ENCODE measurements around the gene FRMPD4.

The FRMPD4 gene

DNA sequence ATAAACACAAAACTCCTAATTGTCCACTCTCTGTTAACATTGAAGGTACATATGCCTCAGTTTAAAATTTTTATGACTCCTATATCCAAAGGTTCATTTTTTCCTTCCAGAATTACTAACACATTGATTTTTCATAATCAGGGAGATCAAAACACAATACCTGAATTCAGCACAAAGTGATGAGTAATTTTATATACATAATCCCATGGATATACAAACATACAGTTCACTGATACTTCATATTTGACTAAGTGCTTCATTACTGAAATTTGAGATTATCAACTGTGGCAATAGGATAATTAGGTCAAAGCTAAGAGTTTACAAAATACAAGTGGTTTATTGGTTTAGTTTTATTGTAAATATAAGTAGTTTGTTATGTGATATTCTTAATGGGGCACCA lies 476.8 kb downstream of the FRMPD4 start:
- no peak for DNase-seq (ENCODE audit: low read depth in 2 of 2, low spot score in 1 of 2)

DNA sequence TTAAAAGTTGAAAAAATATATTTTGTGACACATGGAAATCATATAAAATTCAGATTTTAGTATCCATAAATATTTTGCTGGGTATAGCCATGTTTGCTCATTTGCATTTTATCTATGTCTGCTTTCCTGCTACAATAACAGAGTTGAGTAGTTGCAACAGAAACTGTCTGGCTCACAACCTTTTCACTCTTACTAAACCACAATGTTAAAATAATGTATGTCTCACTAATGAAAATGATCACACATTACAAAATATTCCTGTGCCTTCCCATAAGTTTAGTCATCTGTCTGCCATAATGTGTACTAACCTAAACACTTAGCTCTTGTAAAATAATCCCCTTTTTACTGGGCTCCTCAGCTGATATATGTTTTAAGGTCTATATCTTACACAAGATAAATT lies 479.0 kb downstream of the FRMPD4 start:
- no peak for DNase-seq (ENCODE audit: low read depth in 2 of 2, low spot score in 1 of 2)

DNA sequence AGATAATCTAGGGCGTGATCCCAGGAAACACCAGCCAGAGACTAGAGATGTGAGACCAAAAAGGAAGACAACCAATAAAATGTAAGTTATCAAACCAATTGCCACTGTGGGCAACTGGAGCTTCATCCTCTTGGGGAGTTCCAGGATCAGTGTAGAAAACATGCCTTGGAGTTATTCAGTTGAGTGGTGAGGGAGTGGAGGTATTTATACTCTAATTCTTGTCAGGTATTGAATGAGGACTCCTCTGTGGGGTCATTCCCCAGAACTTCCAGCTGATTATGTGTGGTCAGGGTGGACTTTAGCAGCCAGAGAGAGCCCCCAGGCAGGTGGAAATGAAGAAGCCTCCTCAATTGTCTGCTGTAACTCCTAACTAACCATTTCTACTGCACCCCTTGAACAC lies 509.0 kb downstream of the FRMPD4 start:
- DNase-seq (ENCODE audit: low read depth in 2 of 2, low spot score in 1 of 2) = no peak

DNA sequence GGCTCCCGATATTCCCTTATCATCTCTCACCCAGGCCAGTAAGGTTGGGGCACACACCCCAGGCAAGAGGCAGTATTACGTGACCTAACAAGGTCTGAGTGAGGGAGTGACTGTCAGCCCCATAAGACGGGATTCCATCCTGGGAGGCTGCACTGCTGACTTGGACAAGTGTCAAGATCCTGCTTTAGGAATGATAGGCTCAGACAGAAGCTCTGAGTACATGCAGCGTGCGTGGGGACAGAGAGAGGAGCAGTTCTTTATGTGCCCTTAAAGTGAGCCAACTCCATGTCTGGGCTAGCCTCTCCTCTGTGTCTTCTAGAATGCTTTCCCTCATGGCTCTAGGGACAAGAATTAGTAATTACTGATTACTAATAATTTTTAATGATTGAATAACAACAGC lies 510.7 kb downstream of the FRMPD4 start:
- no peak for DNase-seq (ENCODE audit: low read depth in 2 of 2, low spot score in 1 of 2)

DNA sequence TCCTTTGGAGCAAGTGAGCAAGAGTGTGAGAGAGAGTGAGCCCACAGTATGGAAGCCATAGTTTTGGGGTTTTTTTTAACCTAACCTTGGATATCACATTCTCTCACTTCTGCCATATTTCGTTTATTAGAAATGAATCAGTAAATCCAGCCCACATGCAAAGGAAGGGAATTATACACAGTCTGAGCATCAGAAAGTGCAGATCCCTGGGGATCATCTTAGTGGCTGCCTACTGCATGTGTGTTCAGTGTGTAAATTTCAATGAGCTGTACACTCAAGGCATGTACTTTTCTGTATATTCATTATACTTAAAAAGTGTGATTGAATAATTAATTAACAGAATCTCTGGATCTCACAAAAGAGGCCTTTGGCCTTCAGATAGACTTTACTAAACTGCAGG lies 519.2 kb downstream of the FRMPD4 start:
- no peak for DNase-seq (ENCODE audit: low read depth in 2 of 2, low spot score in 1 of 2)

DNA sequence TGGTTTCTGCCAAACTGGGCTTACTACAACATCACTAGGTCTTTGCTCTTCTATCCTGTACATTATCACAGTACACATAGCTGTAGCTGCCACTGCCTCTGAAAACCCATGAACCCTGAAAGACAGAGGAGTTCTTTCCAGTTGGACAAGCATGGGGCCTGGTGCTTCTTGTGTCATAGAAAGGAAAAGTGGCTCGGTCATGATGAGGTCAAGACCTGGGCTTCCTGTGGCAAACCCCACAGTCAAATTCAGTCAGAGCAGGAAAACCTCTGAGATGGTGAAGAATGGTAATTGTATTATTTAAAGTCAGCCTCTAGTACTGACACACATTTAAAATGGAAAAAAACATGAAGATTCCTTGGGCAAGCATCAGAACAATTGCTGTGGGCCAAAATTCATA lies 519.6 kb downstream of the FRMPD4 start:
- DNase-seq (ENCODE audit: low read depth in 2 of 2, low spot score in 1 of 2) = no peak

DNA sequence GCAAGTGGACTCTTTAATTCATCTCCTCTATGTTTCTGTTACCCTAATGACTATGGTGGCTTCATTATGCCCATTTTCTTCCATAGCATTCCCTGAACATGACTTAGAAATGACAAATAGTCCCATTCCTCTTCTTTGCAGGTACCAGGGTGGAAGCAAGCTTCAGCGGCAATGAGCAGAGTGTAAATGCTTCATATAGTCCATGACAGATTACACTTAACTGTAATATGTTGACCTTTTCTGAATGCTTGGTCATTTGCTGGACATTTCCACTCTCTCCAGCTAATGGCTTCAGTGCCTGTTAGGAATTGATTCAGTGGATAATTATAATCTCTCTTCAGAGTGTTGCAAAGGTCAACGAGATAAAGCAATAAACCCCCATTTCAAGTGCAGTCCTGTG lies 523.2 kb downstream of the FRMPD4 start:
- DNase-seq (ENCODE audit: low read depth in 2 of 2, low spot score in 1 of 2) = no peak

DNA sequence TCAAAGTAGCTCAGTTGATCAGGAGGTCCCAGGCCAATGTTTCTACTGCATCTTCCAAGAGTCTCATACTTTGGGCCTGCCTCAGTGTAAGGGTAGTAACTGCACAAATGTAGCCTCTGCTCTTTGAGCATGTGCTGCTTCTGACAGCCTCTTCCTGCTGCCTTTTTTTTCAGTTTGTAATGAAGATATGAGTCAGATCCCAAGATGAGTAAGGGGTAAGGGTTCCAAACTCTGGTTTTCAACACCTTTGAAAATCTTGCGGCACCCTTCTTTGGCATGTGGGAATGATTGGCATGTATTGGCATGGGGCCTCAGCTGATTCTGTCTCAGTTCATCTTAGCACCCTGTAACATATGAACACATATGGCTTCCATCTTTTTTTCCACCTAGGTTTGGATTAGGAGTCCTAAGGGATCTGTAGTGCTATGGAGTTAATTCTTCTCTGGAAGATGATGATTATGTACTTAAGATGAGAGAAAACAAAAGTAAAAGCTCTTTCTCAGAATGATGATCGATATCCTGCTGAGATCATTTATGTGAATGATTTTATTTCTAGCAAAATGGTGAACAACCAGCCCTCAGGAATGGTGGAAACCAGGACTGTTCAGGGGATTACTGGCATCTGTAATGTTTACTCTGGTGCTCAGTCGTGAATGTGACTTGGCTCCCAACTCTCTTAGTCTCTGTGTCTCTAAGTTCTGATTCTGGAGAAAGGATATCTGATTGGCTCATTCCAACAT lies 534.3 kb downstream of the FRMPD4 start:
- DNase-seq (ENCODE audit: low read depth in 2 of 2, low spot score in 1 of 2) = no peak

DNA sequence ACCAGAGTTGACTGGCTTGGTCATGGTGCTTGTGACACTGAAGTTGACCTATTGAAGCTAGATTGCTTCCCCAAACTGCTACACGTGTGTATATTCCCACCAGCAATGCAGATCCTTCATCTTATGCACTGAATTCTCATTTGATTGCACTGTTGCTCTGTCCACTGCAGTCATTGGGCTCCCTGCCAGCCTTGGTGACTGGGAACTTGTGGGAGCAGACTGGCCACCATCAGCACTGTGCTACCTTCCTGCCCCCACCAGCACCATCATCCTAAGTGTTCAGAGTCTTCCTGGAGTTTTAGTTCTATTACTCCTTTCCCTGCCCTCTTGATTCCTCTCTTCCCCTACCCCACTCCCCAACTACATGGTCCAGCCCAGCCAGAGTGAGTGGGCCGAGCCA lies 535.2 kb downstream of the FRMPD4 start:
- DNase-seq (ENCODE audit: low read depth in 2 of 2, low spot score in 1 of 2) = no peak

DNA sequence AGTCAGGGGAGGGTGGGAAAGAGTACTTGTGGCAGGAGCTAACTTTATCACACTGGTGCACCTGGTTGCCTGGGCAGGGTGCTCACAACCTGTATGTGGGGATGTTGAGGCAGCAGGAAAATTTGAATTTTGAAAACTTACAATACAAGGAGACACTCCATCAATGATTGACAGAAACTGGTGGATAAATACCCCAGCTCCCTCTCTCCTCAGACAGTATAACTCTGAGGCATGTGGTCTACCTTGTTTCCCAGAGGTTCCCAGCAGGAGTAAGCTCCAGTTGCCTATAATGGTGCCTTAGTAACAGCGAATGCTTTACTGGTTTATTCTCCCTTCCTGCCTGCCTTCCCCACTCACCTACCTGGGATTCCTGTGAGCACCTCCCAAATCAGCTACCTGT lies 541.2 kb downstream of the FRMPD4 start:
- DNase-seq (ENCODE audit: low read depth in 2 of 2, low spot score in 1 of 2) = no peak

DNA sequence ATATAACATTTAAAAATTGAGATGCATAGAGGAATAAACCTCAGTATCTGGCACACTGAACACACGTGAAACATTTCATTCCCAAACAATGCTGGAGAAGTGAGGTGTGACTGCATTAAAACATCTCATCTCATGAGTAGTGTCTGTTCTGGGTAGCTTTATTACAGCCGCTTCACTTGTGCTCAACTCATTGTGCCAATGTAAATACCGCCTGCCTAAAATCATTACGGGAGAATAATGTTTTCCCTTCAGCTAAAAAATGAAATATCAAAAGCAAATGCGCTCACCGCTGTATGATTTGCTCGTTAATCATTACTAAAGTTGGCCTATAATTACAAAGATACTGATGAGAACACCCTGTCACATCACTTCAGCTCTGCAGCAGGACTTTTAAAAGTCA lies 542.8 kb downstream of the FRMPD4 start:
- DNase-seq (ENCODE audit: low read depth in 2 of 2, low spot score in 1 of 2) = no peak

DNA sequence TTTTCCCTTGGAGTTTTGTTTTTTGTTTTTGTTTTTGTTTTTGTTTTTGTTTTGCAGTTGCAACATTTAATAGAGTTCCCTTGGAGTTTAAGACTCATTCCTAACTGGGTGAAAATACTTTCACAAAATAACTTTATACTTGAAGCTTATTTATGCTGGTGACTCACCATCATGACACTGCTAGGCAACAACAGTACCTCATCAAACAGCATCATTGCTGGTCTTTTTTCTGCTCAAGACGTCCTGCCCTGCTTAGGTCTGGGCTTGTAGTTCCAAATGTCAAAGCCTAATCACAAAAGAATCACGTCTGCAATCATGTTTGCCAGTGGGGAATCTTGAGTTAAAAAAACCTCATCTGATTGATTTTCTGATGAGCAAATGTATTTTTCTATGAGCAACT lies 547.3 kb downstream of the FRMPD4 start:
- DNase-seq (ENCODE audit: low read depth in 2 of 2, low spot score in 1 of 2) = no peak

DNA sequence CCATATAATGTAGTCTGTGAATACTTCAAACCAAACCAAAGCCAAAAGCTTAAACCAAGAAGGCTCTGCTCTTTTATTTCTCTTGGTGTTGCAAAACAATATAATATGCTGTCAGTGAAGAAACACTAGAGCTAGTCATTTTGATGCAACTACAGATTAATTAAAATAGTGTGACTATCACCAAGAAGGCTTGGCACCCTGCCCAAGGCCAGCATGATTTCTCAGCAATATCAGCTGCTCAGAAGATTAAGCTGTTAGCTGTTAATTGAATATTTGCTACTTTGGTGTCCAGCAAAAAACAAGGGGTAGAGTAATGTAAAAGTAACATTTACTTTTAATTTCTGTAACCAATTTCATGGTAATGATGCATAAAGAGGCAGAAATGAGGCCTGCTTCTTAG lies 548.1 kb downstream of the FRMPD4 start:
- no peak for DNase-seq (ENCODE audit: low read depth in 2 of 2, low spot score in 1 of 2)

DNA sequence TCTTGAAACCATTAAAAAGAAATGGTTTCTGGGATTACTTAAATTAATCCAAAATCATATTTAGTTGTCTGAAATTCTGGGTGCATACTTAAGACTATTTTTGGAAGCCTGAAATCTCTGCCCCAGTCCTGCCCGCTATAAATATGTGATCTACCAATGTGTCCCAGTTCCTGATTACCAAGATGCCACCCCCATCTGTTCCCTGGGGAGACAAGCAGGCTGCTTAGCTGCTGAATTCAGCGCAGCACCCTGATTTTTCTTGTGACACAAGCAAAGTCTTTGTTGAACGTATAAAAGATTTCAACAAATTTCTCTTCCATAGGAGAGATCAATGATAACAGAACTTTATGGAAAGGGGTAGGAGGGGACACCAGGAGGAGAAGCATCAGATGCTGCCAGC lies 552.4 kb downstream of the FRMPD4 start:
- DNase-seq (ENCODE audit: low read depth in 2 of 2, low spot score in 1 of 2) = no peak

DNA sequence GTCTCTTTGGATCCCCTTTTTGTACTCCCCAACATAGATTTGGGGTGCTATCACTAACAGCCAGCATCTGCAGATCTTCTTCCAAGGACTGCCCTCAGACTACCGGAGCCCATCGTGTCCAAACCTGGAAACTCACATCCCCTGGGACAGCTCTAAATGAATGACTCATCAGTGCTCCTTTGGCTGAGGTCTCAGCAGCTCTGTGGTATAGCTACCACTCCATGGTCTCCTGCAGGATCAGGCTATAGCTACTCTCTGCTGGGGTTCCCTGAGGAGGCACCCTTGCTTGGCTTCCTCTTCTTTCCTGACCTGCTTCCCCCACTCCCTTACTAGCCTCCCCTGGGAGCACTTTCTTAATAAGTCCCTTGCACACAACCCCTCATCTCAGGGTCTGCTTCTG lies 555.5 kb downstream of the FRMPD4 start:
- DNase-seq (ENCODE audit: low read depth in 2 of 2, low spot score in 1 of 2) = no peak

DNA sequence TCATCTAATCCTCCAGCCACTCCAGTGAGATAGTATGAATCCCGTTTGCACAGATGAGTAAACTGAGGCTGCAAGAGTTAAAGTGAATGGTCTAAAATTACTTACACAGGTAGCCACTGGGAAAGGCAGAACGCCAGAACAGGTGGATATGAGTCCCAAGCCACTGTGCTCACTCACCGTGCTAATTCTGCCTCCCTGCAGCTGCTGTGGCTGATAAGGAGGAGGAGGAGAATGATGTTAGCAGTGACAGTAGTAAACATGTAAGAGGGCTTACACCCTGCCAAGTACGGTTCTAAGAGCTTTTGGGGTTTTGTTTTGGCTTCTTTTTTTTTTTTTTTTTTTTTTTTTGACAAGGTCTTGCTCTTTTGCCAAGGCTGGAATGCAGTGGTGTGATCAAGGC lies 562.5 kb downstream of the FRMPD4 start:
- no peak for DNase-seq (ENCODE audit: low read depth in 2 of 2, low spot score in 1 of 2)

DNA sequence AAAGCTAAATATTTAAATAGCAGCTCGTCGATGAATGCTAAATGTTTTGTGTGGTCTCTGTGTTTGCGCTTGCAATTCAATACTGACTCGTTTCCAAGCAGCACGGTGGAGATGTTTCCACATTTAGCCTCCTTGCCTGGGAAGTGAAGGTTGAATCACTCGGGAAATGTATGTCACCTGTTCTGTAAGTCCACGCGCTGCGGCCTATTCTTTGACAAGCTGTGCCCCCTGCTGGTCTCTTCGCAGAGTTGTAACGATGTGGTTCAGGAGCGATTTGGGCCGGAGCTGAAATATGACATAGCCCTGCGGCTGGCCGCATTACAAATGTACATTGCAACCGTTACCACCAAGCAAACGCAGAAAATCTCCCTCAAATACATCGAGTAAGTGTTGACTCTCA lies 563.4 kb downstream of the FRMPD4 start:
- DNase-seq (ENCODE audit: low read depth in 2 of 2, low spot score in 1 of 2) = no peak

DNA sequence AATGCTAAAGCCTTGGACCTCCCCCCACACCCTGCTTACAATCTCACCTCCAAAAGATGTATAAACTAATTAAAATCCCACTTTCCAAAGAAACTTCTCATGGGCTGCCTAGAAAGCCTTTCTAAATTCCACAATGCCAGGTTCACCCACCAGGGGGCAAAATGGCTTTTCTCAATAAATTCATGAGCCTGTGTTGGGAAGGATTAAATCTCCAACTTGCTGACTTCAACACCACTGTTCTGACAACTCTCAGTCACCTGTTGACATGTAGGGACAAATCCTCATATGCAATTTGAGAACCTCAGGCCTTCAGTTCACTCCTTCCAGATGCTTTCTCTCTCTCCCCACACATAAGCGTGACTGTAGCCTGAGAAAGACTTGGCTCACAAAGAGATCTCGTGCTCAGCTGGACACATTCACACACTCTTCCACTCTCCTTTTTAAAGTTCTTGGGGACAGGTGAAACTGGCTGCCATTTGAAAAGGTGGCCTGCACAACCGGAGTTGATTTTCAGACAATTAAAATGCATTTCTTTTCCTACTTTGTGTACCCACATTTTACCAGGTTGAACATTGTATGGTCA lies 564.3 kb downstream of the FRMPD4 start:
- DNase-seq (ENCODE audit: low read depth in 2 of 2, low spot score in 1 of 2) = no peak

DNA sequence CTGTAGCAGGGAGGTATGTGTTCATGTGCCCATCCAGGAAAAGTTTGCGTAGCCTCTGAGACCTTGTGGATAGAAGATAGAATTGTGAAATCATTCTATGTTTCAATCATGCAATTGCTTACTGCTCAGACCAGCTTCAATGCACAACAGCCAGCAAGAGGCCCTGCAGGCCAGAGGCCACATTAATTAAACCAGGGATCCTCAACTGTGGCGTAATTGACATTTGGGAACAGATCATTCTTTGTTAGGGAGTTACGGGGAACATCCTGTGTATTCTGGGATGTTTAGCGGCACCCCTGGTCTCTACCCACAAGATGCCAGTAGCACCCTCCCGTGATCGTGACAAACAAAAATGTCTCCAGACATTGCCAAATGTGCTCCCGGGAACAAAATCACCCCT lies 566.4 kb downstream of the FRMPD4 start:
- no peak for DNase-seq (ENCODE audit: low read depth in 2 of 2, low spot score in 1 of 2)

DNA sequence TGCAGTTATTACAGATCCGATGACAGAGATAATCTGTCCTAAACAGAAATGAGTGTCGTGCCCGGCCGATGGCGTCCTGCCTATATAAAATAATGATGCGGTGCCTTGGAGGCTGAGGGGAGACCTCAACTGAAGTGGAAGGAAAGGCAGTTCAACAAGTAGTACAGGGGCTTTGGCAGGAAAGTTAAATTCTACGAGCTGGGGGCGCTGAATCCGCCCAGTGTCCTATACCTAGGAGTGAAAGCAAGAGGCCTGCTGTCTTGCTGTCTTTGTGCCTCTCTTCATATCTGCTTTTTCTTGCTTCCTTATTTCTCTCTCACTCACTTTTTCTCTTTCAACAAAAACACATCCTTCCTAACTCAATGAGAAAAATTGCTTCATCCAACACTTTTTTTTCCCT lies 570.8 kb downstream of the FRMPD4 start:
- DNase-seq (ENCODE audit: low read depth in 2 of 2, low spot score in 1 of 2) = no peak

DNA sequence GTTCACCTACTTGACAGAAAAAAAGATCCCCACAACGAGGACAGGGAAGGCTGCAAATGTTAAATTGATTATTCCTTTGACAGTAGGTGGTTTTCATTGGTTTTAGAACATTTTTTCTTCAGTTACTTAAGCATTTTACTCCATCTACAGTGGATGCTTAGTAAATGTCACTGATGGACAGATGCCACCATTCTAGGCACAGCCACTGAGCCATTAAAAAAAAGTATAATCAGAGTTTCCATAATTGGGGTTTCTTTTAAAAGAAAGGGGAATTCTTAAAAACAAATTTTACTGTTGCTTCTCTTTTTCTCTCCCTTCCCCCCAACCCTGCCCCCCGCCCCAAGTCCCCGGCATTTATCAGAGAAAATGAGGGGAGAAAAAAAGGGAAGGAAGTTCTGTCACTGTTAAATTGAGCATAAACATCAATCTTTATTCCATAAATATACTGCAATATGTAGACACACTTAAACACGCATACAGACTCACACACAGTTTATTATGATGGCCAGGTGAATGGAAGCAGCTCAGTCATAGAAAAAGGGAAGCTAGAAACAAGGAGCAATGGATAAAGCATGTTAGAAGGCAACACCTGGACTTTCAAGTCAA lies 573.3 kb downstream of the FRMPD4 start:
- no peak for DNase-seq (ENCODE audit: low read depth in 2 of 2, low spot score in 1 of 2)

DNA sequence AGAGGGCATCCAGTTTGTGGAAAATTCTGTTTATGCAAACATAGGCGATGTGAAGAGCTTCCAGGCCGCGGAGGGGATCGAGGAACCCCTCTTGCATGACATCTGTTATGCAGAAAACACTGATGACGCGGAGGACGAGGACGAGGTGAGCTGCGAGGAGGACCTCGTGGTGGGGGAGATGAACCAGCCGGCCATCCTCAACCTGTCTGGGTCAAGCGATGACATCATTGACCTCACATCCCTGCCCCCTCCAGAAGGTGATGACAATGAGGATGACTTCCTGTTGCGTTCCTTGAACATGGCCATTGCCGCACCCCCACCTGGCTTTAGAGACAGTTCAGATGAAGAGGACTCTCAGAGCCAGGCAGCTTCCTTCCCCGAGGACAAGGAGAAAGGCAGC lies 578.3 kb downstream of the FRMPD4 start:
- no peak for DNase-seq (ENCODE audit: low read depth in 2 of 2, low spot score in 1 of 2)

DNA sequence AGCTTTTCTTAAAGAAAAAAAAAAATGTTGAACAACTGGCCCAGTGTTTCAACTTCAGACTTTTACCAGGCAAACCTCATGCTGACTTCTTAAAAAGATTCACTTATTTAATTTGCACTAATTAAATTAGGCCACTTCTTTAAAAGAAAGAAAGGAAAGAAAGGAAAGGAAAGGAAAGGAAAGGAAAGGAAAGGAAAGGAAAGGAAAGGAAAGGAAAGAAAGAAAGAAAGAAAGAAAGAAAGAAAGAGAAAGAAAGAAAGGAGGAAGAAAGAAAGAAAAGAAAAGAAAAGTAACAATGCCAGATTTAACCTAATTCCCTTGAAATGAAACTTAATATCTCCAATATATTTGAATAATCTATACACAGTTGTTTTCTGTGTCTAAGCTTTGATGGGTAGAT lies 581.6 kb downstream of the FRMPD4 start:
- DNase-seq (ENCODE audit: low read depth in 2 of 2, low spot score in 1 of 2) = no peak

All from stimulated activated CD8-positive, alpha-beta memory T cell treated with anti-CD3 and anti-CD28 coated beads, Interleukin-4, amount 100 ng/mL, for 1 hour (primary cell).